NCI-H1417 (cell line): Measurements from ENCODE around the gene TGOLN2.
"Not testable (repeated sequence)": the region's sequence is repeated elsewhere in the genome, so short reads cannot be mapped to it uniquely, and the experiment has no call there.

Experiments used
- DNase-seq, 3 experiments: peaks; one replicate each; lab custom pipeline; 2025; lab: John Stamatoyannopoulos, UW

The TGOLN2 gene

DNA sequence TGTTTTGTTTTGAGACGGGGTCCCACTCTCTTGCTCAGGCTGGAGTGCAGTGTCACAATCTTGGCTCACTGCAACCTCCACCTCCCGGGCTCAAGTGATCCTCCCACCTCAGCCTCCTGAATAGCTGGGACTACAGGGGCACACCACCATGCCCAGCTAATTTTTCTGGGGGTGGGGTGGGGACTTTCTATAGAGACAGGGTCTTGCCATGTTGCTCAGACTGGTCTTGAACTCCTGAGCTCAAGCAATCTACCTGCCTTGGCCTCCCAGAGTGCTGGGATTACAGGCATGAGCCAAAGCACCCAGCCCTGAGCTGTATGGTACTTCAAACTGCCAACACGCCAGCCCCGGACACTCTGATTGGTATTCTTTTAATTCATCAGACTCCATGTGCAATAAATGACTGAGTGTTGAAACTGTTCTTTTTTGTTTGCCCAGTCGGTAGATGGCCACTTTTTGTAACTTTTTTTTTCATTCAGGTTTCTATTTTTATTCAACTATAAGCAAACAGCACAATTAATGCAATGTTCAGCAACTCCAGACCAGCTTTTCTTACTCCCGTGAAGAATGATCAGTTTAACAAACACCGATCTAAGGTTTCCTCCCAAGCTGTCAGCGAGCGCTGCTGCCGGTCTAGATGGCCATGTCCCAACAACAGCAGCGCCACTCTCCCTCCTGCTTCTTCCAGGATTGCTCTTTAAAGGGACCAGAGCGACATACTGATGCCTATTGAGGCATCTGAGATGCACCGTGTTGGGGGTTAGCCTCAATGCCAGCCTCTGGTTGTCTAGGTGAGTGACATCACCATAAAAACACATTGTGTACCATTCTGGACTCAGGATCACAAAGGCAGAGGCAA, 12.5 kb upstream of the TGOLN2 start:
- no peak for DNase-seq

DNA sequence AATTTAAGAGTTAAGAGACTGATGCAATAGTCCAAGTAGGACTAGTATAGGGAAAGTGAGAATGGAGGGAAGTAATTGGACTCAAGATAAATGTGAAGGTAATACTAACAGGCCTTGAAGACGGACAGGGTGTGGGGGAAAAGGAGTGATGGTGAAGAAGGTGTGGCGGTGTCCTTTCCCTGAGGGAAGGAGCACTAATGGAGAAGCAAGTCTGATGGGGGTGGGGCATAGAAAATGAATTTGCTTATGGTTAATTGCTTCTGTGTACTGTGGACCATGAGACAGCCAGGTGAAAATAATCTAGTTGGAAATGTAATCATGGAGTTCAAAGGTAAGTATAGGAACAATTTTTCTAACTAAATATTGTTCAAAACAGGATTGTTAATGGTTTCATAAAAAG, 7.1 kb upstream of the TGOLN2 start:
- no peak for DNase-seq

DNA sequence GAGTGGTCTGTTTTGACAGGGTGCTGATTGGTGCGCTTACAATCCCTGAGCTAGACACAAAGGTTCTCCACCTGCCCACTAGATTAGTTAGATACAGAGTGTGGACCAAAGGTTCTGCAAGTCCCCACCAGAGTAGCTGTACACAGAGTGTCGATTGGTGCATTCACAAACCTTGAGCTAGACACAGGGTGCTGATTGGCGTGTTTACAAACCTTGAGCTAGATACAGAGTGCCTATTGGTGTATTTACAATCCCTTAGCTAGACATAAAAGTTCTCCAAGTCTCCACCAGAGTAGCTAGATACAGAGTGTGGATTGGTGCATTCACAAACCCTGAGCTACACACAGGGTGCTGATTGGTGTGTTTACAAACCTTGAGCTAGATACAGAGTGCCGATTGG, 6.1 kb upstream of the TGOLN2 start:
- not testable (repeated sequence) for DNase-seq

DNA sequence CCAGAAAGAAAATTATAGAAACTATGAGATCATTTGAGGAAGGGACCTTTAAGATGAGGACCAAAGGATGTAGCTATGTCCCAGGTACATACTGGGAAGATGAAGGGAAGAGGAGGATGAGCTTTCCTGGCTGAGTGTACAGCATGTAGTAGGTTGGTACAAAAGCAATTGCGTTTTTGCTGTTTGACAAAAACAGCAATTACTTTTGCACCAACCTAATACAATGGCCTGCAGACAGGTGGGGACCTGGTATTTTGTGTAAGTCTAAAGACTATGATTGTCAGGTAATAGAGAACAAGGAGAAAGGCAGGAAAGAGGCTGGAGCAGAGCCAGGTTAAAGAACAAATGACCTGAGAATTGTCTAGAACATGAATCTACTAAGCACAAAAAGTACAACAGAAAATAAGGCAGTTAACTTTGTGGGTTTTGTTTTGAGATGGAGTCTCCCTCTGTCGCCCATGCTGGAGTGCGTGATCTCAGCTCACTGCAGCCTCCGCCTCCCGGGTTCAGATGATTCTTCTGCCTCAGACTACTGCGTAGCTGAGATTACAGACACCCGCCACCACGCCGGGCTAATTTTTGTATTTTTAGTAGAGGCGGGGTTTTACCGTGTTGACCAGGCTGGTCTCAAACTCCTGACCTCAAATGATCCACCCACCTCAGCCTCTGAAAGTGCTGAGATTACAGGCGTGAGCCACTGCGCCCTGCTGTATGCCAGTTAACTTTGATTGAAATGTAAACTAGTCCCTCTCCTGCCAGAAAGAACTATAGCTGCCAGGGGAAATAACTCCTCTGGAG, 3.2 kb upstream of the TGOLN2 start:
- DNase-seq = no peak

DNA sequence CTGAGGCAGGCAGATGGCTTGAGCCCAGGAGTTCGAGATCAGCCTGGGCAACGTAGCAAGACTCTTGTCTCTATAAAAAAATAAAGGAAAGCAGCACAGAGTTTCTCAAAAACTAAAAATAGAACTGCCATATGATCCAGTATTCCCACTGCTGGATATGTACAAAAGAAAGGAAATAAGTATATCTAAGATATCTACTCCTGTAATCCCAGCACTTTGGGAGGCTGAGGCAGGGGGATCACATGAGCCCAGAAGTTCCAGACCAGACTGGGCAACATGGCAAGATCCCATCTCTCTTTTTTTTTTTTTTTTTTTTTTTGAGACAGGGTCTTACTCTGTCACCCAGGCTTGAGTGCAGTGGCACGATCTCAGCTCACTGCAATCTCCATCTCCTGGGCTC, 1.9 kb upstream of the TGOLN2 start:
- DNase-seq = not testable (repeated sequence)

DNA sequence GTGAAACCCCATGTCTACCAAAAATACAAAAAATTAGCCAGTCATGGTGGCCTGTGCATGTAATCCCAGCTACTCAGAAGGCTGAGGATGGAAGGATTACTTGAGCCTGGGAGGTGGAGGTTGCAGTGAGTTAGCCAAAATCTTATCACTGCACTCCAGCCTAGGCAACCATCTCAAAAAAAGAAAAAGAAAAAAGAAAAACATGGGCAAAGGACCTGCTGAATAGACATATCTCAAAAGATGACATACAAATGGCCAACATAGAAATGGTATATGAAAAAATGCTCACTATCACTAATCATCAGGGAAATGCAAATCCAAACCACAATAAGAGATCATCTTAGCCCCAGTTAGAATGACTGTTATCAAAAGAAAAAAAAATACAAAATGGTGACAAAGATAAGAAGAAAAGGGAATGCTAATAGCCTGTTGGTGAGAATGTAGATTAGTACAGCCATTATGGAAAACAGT, 1.4 kb upstream of the TGOLN2 start:
- no peak for DNase-seq

DNA sequence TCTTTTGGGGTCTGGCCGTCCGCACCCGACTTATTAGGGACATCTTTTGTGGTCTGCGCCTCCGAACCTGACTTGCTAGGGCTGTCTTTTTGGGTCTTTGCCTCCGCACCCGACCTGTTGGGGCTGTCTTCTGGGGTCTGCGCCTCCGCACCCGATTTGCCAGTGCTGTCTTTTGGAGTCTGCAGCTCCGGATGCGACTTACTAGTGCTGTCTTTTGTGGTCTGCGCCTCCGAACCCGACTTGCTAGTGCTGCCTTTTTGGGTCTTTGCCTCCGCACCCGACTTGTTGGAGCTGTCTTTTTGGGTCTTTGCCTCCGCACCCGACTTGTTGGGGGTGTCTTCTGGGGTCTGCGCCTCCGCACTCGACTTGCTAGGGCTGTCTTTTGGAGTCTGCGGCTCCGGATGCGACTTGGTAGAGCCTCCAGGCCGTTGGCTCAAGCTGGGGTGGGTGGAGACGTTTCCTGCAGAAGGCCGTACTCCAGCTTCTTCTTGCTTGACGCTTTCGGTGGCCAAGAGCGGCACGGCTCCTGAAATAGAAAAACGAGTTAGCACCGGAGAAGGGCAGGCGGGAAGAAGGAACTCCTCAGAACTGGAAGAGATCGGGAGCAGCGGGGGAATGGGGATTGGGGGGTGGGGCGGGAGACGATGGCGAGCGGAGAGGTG, 498 bp downstream of the TGOLN2 start:
- DNase-seq = peak; percentile 43 to 68 (median 43)

DNA sequence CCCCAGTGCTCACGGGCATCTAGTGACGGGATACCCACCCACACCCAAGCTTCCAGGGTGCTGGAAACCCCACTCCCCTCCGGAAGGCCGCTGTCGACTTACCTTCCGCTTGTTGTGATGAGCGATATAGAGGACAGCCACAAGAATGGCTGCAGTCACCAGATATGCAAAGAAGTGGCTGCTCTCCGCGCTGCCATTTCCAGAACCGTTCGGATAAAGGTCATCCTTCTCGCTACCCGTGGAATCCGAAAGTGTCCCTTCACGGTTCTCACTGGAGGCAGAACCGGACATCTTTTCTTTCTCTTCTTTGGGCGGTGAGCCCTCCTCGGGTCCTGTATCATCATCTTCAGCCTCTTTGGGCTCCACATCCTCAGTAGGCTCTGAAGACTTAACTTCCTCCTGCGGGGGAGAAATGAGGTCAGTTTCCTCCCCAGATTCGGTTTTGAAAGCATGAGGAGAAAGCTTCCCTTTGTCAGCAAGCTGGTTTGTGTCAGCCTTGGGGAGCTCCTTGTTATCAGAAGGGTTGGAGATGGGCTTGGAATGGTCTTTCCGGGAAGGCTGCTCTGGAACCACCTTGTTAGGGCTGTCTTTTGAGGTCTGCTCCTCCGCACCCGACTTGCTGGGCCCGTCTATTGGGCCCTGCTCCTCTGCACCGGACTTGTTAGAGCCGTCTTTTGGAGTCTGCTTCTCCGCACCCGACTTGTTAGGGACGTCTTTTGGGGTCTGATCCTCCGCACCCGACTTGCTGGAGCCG, 1.2 kb downstream of the TGOLN2 start:
- DNase-seq = peak in 2 of 3 experiments; percentile 6 to 28

DNA sequence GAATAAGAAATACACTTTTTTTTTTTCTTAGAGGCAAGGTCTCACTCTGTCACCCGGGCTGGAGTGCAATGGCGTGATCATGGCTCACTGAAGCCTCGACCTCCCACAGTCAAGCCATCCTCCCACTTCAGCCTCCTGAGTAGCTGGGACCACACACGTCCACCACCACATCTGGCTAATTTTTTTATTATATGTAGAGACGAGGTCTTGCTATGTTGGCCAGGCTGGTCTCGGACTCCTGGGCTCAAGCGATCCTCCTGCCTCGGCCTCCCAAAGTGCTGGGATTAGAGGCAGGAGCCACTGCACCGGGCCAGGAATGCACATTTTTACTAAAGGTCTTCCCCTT, 2.4 kb downstream of the TGOLN2 start:
- no peak for DNase-seq

DNA sequence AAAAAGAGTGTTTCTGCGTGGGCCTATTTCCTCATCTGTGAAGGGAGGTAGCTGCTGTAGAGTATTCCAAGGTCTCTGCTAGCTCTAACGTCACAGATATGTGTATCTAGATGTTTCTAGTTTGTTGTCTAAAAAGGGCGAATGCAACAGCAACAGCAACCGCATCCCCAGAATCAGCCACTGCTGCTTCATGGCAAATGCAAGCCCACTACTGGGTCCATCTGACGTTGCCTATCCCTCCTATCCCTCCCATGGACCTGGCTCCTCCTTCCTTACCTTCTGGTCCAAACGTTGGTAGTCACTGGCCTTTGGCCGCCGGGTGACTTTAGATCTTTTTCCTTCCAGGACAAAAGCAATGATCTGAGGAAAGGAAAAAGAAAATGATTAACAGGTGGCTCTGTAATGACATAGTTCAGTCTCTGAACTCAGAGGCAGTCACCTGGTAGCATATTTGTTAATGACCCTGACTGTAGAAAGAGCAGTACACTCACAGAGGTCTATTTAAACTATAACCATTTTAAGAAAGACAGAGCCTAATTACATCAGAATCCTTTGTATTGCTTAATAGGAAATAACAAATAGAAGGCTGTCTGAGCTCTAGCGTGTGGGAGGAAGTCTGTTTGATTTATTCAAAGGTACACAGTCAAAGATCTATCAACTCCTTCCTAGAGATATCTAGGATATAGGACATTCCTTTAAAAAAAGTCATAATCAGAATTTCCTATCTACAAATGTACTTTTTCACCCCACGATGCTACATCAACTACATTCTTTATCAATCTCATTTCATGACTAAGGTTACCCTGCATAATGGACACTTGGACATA, 2.9 kb downstream of the TGOLN2 start:
- peak in 1 of 3 experiments; percentile 16 for DNase-seq

DNA sequence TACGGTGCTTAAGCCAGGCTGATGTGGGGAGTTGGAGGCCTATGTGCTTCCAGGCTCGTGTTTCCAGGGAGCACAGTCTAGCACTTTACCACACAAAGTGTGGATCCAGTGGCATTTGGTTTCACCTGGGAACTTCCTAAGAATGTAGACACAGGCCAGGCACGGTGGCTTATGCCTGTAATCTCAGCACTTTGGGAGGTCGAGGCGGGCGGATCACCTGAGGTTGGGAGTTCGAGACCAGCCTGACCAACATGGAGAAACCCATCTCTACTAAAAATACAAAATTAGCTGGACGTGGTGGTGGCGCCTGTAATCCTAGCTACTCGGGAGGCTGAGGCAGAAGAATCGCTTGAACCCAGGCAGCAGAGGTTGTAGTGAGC, 3.8 kb downstream of the TGOLN2 start:
- DNase-seq = not testable (repeated sequence)

DNA sequence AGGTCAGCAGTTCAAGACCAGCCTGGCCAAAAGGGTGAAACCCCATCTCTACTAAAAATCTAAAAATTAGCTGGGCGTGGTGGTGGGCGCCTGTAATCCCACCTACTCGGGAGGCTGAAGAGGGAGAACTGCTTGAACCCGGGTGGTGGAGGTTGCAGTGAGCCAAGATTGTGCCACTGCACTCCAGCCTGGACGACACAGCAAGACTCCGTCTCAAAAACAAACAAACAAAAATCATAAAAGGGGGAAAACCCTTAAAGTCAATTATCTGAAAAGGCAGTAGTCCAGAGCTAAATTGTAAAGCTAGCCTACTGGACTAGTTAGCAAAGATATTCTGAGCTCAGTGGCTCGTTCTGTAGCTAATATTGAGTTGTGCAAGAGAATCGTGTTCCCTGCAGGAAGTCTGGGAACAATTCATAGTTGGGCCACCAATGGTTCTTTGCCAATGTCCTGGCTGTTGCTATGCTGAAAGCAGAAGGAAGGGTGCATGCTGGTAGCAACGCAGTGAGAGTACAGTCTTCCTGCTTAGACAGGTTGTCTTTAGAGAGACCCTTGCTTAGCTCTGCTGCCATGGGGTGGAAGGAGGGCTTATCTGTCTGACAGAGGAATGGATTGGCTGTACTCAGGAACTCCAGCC, 4.3 kb downstream of the TGOLN2 start:
- no peak for DNase-seq

DNA sequence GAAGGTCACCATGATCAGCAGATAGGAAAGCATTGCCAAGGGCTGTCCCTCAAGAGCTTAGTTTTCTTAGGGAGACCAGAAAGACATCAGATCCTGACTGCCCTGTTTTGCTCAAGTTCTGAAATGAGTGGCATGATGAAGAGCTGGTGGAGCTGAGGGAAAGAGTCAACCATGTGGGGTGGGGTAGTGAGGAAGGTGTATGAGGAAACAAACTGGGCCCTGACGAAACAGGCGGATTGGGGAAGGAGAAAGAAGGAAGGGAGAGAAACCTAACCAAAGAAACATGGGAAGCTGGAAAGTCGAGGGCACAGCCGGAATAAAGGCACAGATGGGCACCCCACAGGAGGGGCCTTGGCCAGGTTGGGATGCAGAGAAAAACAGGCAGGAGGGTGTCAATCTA, 8.0 kb downstream of the TGOLN2 start:
- DNase-seq = no peak

DNA sequence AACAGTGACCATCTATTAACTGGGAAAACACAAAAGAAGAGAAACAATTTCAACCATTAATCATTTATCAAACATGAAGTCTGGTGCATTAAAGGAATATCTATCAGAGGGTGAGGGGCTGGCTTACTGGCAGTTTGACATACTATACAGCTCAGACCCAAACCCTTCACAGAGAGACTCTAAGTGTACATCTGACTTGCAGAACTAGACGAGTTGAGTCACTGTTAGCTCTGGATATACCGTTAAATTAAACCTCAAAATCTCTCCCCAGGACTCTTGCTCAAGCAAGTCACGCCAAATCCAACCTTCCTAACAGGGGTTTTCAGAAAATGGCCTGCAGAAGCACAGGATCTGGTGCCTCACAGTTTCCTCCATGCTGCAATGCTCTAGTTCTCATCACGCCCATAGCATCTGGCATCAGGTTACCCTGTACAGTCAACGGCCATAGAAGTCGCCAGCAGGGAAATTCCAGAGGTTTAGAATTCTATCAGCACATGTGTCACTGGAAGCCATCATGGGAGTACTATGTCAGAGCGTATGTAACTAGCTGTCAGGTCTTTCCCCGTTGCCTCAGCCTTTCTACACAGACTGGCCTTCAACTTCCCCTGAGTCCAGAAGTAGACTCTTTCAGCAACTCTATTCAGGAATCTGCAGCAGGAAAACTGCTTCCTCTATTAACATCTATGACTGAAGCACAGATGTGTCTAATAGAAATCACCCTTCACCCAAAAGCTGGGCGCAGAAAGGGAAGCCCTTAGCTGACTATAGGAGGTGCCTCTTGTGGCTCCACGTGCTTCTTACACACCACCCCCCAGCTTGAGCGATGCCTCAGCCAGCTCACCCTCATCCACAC, 9.3 kb downstream of the TGOLN2 start:
- peak in 1 of 3 experiments; percentile 16 for DNase-seq

DNA sequence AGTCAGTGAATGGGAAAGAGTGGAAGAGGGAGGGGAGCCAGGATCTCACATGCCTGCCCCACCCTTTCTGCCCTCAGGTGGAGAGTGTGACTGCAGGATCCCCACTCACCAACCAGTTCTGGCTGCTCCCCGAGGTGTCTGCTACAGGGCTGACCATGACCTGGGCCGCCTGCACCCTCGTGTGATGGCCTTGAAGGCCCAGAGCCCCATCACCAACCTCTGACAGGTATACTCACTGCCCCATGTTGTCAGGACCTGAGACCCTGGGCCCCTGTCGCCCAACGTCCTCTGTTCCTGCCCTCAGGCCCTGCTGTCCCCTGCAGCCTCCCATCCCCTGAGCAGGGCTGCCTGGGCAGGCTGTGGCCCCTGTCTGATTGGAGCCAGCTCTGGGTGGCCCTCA, 11.9 kb downstream of the TGOLN2 start:
- DNase-seq = not testable (repeated sequence)

DNA sequence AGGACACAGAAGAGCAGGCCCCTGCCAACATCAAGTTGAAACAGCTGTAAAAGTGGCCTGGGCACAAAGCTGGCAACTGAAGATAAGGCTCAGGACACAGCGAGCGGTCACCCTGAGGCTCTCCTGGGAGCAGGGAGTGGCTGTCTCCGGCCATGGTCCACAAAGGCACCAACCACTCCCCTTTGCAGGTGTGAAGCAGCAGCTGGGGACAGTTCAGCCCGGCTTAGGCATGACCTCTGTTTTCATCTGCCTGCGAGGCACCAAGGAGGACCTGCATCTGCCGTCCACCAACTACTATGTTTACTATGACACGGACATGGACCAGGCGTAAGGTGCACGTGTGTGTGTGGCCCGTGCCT, 12.9 kb downstream of the TGOLN2 start:
- DNase-seq = no peak

DNA sequence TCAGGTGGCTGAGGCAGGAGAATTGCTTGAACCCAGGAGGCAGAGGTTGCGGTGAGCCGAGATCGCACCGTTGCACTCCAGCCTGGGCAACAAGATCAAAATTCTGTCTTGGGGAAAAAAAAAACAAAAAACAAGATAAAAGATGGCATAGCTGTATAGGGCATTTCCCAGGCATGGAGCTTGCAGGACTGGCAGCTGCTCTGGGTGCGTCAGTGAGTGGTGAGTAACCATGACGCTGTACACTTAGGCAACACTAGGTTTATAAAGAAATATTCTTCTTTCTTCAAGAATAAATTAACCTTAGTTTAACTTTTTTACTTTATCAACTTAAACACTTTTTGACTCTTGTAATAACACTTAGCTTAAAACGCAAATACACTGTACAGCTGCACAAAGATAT, 15.4 kb downstream of the TGOLN2 start:
- DNase-seq = no peak

DNA sequence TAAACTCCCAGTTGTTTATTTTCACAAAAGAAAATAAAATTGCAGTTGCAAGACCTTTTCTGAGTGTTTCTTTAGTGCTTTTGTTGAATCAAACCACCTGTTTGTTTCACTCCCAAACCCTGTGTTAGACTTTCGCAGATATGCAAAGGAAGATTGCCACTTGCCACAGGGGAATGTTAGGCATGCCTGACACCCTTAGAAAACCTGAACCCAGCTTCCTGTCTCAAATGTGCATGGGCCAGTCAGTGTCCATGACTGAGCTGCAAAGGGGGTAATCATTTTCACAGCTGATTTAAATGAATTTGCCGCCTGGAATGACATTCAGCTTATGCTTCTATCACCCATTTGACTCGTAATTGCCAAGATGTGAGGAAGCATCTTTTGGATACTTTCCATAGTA, 17.5 kb downstream of the TGOLN2 start:
- no peak for DNase-seq

DNA sequence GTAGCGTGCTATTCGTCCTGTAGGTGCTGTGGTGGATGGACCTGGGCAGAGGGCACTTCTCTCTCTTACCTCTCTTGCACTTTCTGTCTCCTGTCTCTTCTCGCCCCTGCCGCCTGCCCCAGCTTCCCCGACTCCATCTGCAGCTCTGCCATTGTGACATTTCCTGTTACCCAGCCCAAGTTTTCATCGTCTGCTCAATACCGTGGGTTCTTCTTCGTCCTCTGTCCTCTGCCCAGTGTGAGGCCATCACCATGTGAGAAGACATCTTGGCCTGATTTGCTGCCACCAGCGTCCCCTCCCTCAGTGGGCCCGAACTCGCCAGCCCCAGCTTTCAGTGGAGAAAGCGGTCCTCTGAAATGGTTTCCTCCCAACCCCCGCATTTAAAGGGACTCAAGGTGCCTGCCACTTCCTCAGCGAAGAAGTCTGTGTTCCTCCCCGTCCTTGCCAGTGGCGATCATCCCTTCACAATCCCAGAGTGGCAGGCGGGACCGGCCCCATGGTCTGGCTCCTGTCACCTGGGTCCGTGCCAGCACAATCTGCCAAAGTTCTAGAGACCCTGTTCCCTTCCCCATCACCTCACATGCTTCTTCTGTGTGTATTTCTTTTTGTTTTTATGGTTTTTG, 18.0 kb downstream of the TGOLN2 start:
- DNase-seq = peak in 1 of 3 experiments; percentile 29
